Breast epithelium (tissue), 3 donors: Measurements from ENCODE around the gene CPXM2.

Source experiments
- POLR2A ChIP-seq: fragments of 450-650 bp; IDR thresholded peaks from one replicate; pipeline ENCODE4 v1.6.1; 2016; ENCODE audit warnings: antibody characterized with exemption, mild to moderate bottlenecking, moderate library complexity
- TF ChIP-seq, protein P1 (sequence below), 3 donors: fragments of 450-650 bp; IDR thresholded peaks; one replicate each; pipeline ENCODE4 v1.5.1; 2016 to 2017; ENCODE audit warnings: antibody characterized with exemption in 3 of 3, mild to moderate bottlenecking in 3 of 3, moderate library complexity in 3 of 3

GRCh38 chr10:123835575-123835974, 56.0 kb downstream of the CPXM2 start:
- TF ChIP-seq, protein P1, sequence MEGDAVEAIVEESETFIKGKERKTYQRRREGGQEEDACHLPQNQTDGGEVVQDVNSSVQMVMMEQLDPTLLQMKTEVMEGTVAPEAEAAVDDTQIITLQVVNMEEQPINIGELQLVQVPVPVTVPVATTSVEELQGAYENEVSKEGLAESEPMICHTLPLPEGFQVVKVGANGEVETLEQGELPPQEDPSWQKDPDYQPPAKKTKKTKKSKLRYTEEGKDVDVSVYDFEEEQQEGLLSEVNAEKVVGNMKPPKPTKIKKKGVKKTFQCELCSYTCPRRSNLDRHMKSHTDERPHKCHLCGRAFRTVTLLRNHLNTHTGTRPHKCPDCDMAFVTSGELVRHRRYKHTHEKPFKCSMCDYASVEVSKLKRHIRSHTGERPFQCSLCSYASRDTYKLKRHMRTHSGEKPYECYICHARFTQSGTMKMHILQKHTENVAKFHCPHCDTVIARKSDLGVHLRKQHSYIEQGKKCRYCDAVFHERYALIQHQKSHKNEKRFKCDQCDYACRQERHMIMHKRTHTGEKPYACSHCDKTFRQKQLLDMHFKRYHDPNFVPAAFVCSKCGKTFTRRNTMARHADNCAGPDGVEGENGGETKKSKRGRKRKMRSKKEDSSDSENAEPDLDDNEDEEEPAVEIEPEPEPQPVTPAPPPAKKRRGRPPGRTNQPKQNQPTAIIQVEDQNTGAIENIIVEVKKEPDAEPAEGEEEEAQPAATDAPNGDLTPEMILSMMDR (IDR thresholded peaks at IDR 0.05), result no peak
- TF ChIP-seq POLR2A, result no peak
